ENCODE results near the gene SFXN3.
A peak's percentile ranks its signal among the peaks of the same experiment; 100 is the strongest.

GRCh38 chr10:101046332-101047238 lies 15.6 kb downstream of the SFXN3 start:
- TF ChIP-seq CTCF (IDR thresholded peaks at IDR 0.05): no peak
- TF ChIP-seq EZH2 (IDR thresholded peaks at IDR 0.05): peak; percentile 57
